SJCRH30 (cell line): ENCODE measurements around the gene PRKD2. TPM values are rescaled to one million over a fixed set of nuclear protein-coding genes. Genes with fewer than 3 reads are reported as not detected.
A peak's percentile ranks its signal among the peaks of the same experiment; 100 is the strongest.

Source experiments
- DNase-seq, 2 experiments: peaks; one replicate each; pipeline ENCODE4 v3.0.0-alpha.2; 2015 to 2020
- H3K27ac ChIP-seq: fragments of 250-450 bp; sonication (Bioruptor Pico); 2 replicates; pipeline ENCODE4 v1.5.1; 2020; ENCODE audit warnings: mild to moderate bottlenecking, moderate library complexity
- H3K27me3 ChIP-seq: fragments of 250-450 bp; sonication (Bioruptor Pico); 2 replicates; pipeline ENCODE4 v1.5.1; 2020; ENCODE audit warnings: mild to moderate bottlenecking, moderate library complexity
- H3K36me3 ChIP-seq: fragments of 250-450 bp; sonication (Bioruptor Pico); 2 replicates; pipeline ENCODE4 v1.5.1; 2020; ENCODE audit warnings: mild to moderate bottlenecking, moderate library complexity
- H3K4me1 ChIP-seq: fragments of 250-450 bp; sonication (Bioruptor Pico); 2 replicates; pipeline ENCODE4 v1.5.1; 2020; ENCODE audit warnings: mild to moderate bottlenecking, moderate library complexity
- H3K4me3 ChIP-seq: fragments of 250-450 bp; sonication (Bioruptor Pico); 2 replicates; pipeline ENCODE4 v1.5.1; 2020; ENCODE audit warnings: mild to moderate bottlenecking, moderate library complexity
- H3K9me3 ChIP-seq: fragments of 250-450 bp; sonication (Bioruptor Pico); replicated peaks from 2 replicates; pipeline ENCODE4 v1.5.1; 2020; ENCODE audit warnings: mild to moderate bottlenecking, moderate library complexity
- total RNA-seq: library from RNA; depleted of rRNA; stranded (reverse); fragments of >200 nt; shearing (Covaris generic); gene quantifications from 2 replicates; pipeline ENCODE4 v1.2.3, GENCODE V29; 2014

PRKD2 gene
- total RNA-seq, 1 experiment from 2014 or later = 7.7 TPM

- Histone ChIP-seq H3K36me3 (peaks cover 47% of the 10 kb centered on the region), H3K27me3 (no peaks in the 10 kb centered on the region), H3K27ac (no peak overlapping the region), H3K4me1 (no peaks in the 10 kb centered on the region), H3K9me3 (no peaks in the 10 kb centered on the region), H3K4me3 (no peak overlapping the region)
- no peak for DNase-seq
Observed at GRCh38 chr19:46691104-46691503, 25.8 kb downstream of the PRKD2 start.

GRCh38 chr19:46689358-46689757 lies 27.6 kb downstream of the PRKD2 start:
- Histone ChIP-seq H3K36me3 (peaks cover 35% of the 10 kb centered on the region), H3K4me1 (no peaks in the 10 kb centered on the region)

GRCh38 chr19:46687438-46688145 lies 29.3 kb downstream of the PRKD2 start:
- no peak for DNase-seq
- Histone ChIP-seq H3K36me3 (peaks cover 29% of the 10 kb centered on the region; the same call in 1 of the 2 replicates), H3K4me1 (no peaks in the 10 kb centered on the region), H3K9me3 (no peaks in the 10 kb centered on the region), H3K27ac (no peak overlapping the region), H3K4me3 (no peak overlapping the region), H3K27me3 (no peaks in the 10 kb centered on the region)

More at GRCh38 chr19:46689358-46689757, 27.6 kb downstream of the PRKD2 start:
- no peaks in the 10 kb centered on the region for H3K27me3 ChIP-seq
- H3K9me3 ChIP-seq = no peaks in the 10 kb centered on the region
- DNase-seq = no peak
- H3K4me3 ChIP-seq = no peak overlapping the region
- H3K27ac ChIP-seq = no peak overlapping the region

GRCh38 chr19:46685189-46685588 lies 31.7 kb downstream of the PRKD2 start:
- Histone ChIP-seq H3K36me3 (peaks cover 9% of the 10 kb centered on the region; the same call in 1 of the 2 replicates), H3K4me1 (no peaks in the 10 kb centered on the region), H3K27ac (no peak overlapping the region), H3K9me3 (no peaks in the 10 kb centered on the region), H3K27me3 (no peaks in the 10 kb centered on the region), H3K4me3 (no peak overlapping the region)
- DNase-seq = no peak

- Histone ChIP-seq H3K4me1 (no peaks in the 10 kb centered on the region), H3K9me3 (no peaks in the 10 kb centered on the region), H3K27ac (no peak overlapping the region), H3K27me3 (no peaks in the 10 kb centered on the region), H3K4me3 (no peak overlapping the region), H3K36me3 (0 out of 2 replicates have a peak, but pooled peaks cover 5% of the 10 kb centered on the region)
- DNase-seq = peak; percentile 52 to 56
Observed at GRCh38 chr19:46678110-46678732, 38.7 kb downstream of the PRKD2 start.

- Histone ChIP-seq H3K4me1 (no peaks in the 10 kb centered on the region), H3K36me3 (0 out of 2 replicates have a peak, but pooled peaks cover 5% of the 10 kb centered on the region), H3K9me3 (no peaks in the 10 kb centered on the region), H3K27me3 (no peaks in the 10 kb centered on the region), H3K4me3 (no peak overlapping the region), H3K27ac (no peak overlapping the region)
- peak in 1 of 2 experiments; percentile 50 for DNase-seq
Observed at GRCh38 chr19:46674416-46675178, 42.3 kb downstream of the PRKD2 start.

GRCh38 chr19:46670813-46671212 lies 46.1 kb downstream of the PRKD2 start:
- no peaks in the 10 kb centered on the region for H3K9me3 ChIP-seq
- DNase-seq = no peak
- no peaks in the 10 kb centered on the region for H3K36me3 ChIP-seq
- H3K27ac ChIP-seq = no peak overlapping the region
- no peaks in the 10 kb centered on the region for H3K4me1 ChIP-seq
- no peak overlapping the region for H3K4me3 ChIP-seq
- H3K27me3 ChIP-seq = no peaks in the 10 kb centered on the region; the same call in 1 of the 2 replicates

GRCh38 chr19:46668662-46669061 lies 48.3 kb downstream of the PRKD2 start:
- H3K9me3 ChIP-seq = no peaks in the 10 kb centered on the region
- no peak overlapping the region for H3K4me3 ChIP-seq
- no peaks in the 10 kb centered on the region for H3K4me1 ChIP-seq
- no peak for DNase-seq
- no peak overlapping the region for H3K27ac ChIP-seq
- no peaks in the 10 kb centered on the region for H3K36me3 ChIP-seq
- no peaks in the 10 kb centered on the region; the same call in 1 of the 2 replicates for H3K27me3 ChIP-seq

- no peak for DNase-seq
- Histone ChIP-seq H3K4me3 (no peak overlapping the region), H3K9me3 (no peaks in the 10 kb centered on the region), H3K27ac (no peak overlapping the region), H3K4me1 (peaks cover 6% of the 10 kb centered on the region; the same call in 1 of the 2 replicates), H3K36me3 (no peaks in the 10 kb centered on the region), H3K27me3 (no peaks in the 10 kb centered on the region; the same call in 1 of the 2 replicates)
Observed at GRCh38 chr19:46665072-46665471, 51.8 kb downstream of the PRKD2 start.

- peaks cover 8% of the 10 kb centered on the region; the same call in 1 of the 2 replicates for H3K4me1 ChIP-seq
- peak overlapping the region; percentile 21; the same call in 1 of the 2 replicates for H3K4me3 ChIP-seq
- no peaks in the 10 kb centered on the region for H3K9me3 ChIP-seq
- H3K27me3 ChIP-seq = no peaks in the 10 kb centered on the region; the same call in 1 of the 2 replicates
- DNase-seq = peak; percentile 86 to 88
- no peak overlapping the region; the same call in 1 of the 2 replicates for H3K27ac ChIP-seq
- no peaks in the 10 kb centered on the region for H3K36me3 ChIP-seq
Observed at GRCh38 chr19:46661735-46662592, 55.0 kb downstream of the PRKD2 start.

GRCh38 chr19:46661020-46661731 lies 55.7 kb downstream of the PRKD2 start, which contains the start of gene DACT3:
Gene DACT3 (minus strand): TSS chr19:46661182. CDS start chr19:46661064, 118 bp downstream.
- H3K4me3 ChIP-seq = peak within 1 kb of the TSS; percentile 59

GRCh38 chr19:46660551-46661019 lies 56.3 kb downstream of the PRKD2 start:
- Histone ChIP-seq H3K27ac (no peak overlapping the region), H3K27me3 (no peaks in the 10 kb centered on the region), H3K9me3 (no peaks in the 10 kb centered on the region), H3K36me3 (no peaks in the 10 kb centered on the region), H3K4me1 (peaks cover 8% of the 10 kb centered on the region; the same call in 1 of the 2 replicates), H3K4me3 (peak overlapping the region; percentile 59)
- DNase-seq = no peak

More at GRCh38 chr19:46661020-46661731, 55.7 kb downstream of the PRKD2 start, which contains the start of gene DACT3:
- Histone ChIP-seq H3K27ac (no peak within 1 kb of the TSS; the same call in 1 of the 2 replicates), H3K9me3 (no peaks in the 10 kb centered on the region), H3K36me3 (no peaks in the 10 kb centered on the region), H3K27me3 (no peaks in the 10 kb centered on the region), H3K4me1 (peaks cover 8% of the 10 kb centered on the region; the same call in 1 of the 2 replicates)
- DNase-seq = peak; percentile 100

GRCh38 chr19:46660008-46660517 lies 56.9 kb downstream of the PRKD2 start:
- H3K9me3 ChIP-seq = no peaks in the 10 kb centered on the region
- peaks cover 8% of the 10 kb centered on the region; the same call in 1 of the 2 replicates for H3K4me1 ChIP-seq
- H3K27me3 ChIP-seq = no peaks in the 10 kb centered on the region
- peak overlapping the region; percentile 59 for H3K4me3 ChIP-seq
- DNase-seq = peak; percentile 42 to 48
- no peak overlapping the region for H3K27ac ChIP-seq
- H3K36me3 ChIP-seq = no peaks in the 10 kb centered on the region
